GM13977 (cell line): ENCODE results near the gene CD300A.
A peak's percentile ranks its signal among the peaks of the same experiment; 100 is the strongest.

Source experiments
- DNase-seq: peaks from one replicate; pipeline ENCODE4 v3.0.0; 2012; ENCODE audit warnings: low spot score
- CTCF ChIP-seq: IDR thresholded peaks from 2 replicates; pipeline ENCODE4 v1.5.1; 2012; ENCODE audit warnings: mild to moderate bottlenecking, control low read depth; ENCODE audit not compliant: insufficient read depth; ENCODE audit errors: extremely low read depth, missing control alignments
- in situ Hi-C: fragments of 300-500 bp; cut with MboI; formaldehyde crosslinking; loops from one replicate; pipeline ENCODE4 v1.12.0; 2022; ENCODE audit warnings: low sequenced_read_pairs, low pct_unique_long_range_greater_than_20kb, mixed read lengths, inconsistent platforms; ENCODE audit not compliant: unreplicated experiment

The CD300A gene

DNA sequence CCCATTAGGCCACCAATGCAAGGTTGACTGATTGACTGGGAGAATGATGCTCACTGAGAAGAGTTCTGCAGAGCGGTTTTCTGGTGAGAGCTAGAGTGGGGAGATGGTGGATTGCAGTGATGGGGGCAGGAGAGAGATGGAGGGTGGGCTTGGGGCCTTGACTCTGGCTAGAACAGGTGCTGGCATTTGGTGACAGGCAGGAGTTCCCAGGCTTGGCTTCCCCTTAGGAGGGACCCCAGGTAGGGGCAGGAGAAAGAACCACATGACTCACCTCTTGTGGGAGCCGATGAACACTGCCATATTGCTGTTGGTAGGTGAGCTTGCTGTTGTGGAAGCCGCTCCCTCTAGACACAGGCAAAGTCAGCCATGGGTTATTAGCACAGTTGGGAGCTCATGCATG lies 56.9 kb downstream of the CD300A start:
- in situ Hi-C loops, result no loop called here
- TF ChIP-seq CTCF, result no peak
- DNase-seq, result peak; percentile 1

GRCh38 chr17:74524653-74525464 lies 58.4 kb downstream of the CD300A start:
- in situ Hi-C loops, result no loop called here
- no peak for TF ChIP-seq CTCF
- DNase-seq, result peak; percentile 1

- TF ChIP-seq CTCF, result no peak
- in situ Hi-C loops, result no loop called here
- no peak for DNase-seq
Measured at GRCh38 chr17:74525465-74525725, 59.0 kb downstream of the CD300A start.

GRCh38 chr17:74525781-74526288 lies 59.4 kb downstream of the CD300A start:
- in situ Hi-C loops, result no loop called here
- no peak for DNase-seq
- TF ChIP-seq CTCF, result no peak

GRCh38 chr17:74526681-74527080 lies 60.2 kb downstream of the CD300A start:
- DNase-seq, result no peak
- in situ Hi-C loops, result no loop called here

GRCh38 chr17:74527081-74527480 lies 60.6 kb downstream of the CD300A start:
- in situ Hi-C loops, result no loop called here
- no peak for DNase-seq
- no peak for TF ChIP-seq CTCF

More at GRCh38 chr17:74526681-74527080, 60.2 kb downstream of the CD300A start:
- TF ChIP-seq CTCF, result no peak
